Measurements from ENCODE around the gene MAP3K5.
A peak's percentile ranks its signal among the peaks of the same experiment; 100 is the strongest.
"Not testable (repeated sequence)": the region's sequence is repeated elsewhere in the genome, so short reads cannot be mapped to it uniquely, and the experiment has no call there.

Gene MAP3K5

GRCh38 chr6:136771306-136771705 is 21.0 kb downstream of the MAP3K5 start:
- no peak for DNase-seq (ENCODE audit: low read depth)

- no peak for DNase-seq (ENCODE audit: low read depth)
Observed at GRCh38 chr6:136769759-136770158, 22.5 kb downstream of the MAP3K5 start.

- no peak for DNase-seq (ENCODE audit: low read depth)
Observed at GRCh38 chr6:136769124-136769523, 23.2 kb downstream of the MAP3K5 start.

DNA sequence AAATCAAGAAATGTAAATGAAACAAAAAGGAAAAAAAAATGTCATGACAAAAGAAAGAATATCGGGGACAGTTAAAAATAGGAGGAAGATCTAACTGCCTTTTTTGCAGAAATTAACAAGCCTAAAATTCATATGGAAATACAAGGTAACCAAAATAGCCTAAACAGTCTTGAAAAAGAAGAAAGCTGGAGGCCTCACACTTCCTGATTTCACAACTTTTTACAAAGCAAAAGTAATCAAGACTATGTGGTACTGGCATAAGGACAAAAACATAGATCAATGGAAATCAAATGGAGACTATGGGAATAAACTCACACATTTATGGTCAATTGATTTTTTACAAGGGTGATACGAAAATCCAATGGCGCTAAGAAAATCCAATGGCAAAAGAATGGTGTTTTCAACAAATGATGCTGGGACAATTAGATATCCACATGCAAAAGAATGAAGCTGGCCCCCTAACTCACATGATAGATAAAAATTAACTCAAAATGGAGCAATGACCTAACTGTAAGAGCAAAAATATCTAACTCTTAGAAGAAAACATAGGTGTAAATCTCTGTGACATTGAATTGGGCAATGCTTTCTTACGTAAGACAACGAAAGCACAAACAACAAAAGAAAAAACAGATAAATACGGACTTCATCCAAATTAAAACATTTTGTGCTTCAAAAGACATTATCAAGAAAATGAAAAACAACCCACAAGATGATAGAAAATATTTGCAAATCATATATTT is 24.5 kb downstream of the MAP3K5 start:
- DNase-seq (ENCODE audit: low read depth): no peak

DNA sequence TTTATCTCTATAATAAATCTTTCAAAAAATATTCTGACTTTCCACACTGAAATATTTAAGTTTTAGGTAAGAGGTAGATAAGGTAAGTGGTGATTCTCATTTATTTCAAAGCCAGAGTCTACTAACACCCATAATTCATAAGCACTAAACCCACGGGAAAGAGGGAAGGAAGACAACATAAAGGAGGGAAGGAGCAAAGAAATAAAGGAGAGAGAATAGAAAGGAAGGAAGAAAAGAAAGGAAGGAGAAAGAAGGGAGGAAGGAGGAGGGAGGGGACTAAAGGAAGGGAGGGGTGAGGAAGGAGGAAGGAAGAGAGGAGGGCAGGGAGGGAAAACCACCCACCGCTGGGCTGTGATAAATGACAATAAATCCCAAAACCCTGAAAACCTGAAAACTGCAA is 25.2 kb downstream of the MAP3K5 start:
- no peak for DNase-seq (ENCODE audit: low read depth)

GRCh38 chr6:136766274-136766673 is 26.0 kb downstream of the MAP3K5 start:
- no peak for DNase-seq (ENCODE audit: low read depth)

DNA sequence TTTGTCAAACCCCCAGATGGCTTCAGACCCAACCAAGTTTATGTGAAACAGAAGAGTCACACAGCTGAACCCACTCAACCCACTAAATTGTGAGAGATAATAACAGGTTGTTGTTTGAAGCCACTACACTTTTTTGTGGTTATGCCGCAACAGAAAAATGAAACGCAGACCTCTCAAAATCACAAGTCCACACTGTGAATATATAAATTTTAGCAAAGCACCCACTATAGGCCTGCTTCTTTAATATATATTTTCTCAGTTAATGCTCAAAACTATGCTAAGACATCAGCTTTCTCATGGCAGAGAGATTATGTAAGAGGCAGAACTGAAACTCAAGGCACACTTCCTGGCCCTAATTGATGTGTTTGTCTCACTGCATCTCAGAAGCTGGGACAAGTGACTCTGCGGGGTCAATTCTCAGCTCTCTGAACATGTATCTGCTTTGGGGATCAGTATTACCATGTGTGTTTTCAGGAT is 27.7 kb downstream of the MAP3K5 start:
- DNase-seq (ENCODE audit: low read depth): no peak

DNA sequence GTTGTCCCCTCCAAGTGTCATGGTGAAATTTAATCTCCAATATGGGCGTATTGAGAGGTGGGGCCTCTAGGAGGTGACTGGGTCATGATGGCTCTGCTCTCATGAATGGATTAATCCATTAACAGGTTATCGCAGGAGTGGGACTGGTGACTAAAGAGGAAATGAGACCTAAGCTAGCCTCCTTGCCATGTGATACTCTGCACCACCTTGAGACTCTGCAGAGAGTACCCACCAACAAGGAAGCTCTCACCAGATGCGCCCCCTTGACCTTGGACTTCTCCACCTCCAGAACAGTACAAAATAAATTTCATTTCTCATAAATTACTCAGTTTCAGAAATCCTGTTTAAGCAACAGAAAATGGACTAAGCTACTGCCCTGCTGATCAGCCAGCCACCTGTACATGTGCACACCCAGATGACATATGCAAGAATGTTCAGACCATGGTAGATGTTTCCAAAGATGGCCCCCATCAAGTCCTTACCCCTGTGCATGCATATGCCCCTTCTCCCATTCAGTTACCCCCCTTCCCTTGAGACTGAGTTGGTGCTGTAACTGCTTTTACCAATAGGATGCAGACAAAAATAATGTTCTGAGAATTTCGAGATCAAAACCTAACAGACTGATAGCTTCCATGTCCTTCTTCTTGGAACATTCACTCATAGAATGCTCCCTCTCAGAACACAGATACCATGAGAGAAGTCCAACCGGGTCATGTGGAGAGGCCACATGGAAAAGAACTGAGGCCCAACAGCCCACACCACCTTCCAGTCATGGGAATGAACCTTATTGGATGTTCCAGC is 28.4 kb downstream of the MAP3K5 start:
- no peak for DNase-seq (ENCODE audit: low read depth)

DNA sequence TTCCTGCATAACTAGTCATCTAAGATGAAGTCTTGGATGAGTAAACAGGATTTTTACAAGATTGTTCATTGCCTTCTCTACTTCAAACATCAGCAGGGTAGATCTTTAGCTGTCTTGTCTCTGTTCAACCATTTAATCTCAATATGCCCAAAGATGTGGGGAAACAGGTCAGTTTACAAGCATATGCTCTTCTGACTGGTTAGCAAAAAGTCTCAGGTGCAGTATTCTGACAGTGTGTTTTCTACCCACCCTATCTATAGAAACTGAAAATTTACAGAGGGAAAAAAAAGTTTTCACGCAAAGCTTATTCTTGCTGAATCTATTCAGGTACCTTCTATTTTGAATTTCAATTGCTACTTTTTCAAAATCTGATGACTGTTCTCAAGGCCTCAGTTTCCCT is 29.0 kb downstream of the MAP3K5 start:
- no peak for DNase-seq (ENCODE audit: low read depth)

DNA sequence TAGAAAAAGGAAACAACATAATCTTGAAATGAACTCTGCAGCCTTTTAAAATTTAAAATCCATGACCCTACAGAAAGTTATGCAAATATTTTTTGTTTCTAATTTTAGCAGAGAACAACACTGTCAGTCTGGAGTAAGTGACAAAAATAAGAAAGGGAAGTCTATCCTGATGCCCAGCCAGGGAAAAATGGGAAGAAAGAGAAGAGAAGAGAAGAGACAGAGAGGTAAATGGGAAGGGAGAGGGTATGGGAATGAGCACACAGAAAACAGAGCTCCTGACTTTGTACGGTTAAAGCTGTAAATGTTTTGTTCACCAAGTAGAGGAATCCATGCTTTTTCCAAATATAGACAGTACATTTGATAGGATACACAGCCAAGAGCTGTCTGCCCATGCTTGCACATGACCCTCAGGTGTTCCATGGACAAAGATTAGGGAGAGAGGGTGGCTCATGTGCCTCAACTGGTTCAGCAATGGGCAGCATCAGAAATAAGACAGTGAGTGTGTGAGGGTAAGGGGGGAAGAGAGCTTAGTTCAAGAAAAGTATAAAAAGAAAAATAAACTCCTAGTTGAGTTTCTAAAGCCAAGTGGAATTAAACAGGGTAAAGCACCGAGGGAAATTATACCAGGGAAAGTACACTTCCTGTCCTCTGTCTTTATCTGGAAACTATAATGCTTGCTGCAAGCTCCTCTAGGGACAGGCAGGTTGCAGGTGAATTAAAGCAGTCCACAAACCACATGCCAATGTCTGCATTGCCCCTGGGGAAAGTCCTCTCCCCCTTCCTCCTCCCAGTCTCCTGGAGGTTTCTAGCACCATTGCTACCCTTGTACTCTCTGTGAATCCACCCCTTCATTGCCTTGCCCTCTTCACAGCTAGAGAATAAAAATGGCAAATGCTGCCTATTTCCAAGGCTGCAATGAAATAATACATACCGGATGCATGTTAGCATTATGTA is 30.0 kb downstream of the MAP3K5 start:
- no peak for DNase-seq (ENCODE audit: low read depth)

- no peak for DNase-seq (ENCODE audit: low read depth)
Observed at GRCh38 chr6:136761227-136761922, 30.9 kb downstream of the MAP3K5 start.

GRCh38 chr6:136760781-136761180 is 31.5 kb downstream of the MAP3K5 start:
- not testable (repeated sequence) for DNase-seq (ENCODE audit: low read depth)

DNA sequence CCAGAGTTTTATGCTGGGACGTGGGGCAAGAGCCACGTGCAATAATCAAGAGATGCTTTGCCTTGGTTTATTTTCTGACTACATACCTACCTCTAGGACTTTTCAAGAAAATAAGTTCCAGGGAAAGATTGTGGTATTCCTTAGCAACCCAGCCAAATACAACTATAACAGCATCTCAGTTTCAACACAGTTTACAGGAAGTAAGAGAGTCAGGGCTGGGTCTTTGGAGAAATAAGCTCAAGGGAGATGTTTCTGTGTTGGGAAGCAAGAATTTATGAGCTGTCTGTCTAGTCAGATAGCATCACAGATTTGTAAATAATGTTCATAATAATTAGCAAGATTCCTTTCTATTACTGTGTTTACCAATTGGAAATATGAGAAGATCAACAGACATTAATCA is 35.1 kb downstream of the MAP3K5 start:
- DNase-seq (ENCODE audit: low read depth): no peak

DNA sequence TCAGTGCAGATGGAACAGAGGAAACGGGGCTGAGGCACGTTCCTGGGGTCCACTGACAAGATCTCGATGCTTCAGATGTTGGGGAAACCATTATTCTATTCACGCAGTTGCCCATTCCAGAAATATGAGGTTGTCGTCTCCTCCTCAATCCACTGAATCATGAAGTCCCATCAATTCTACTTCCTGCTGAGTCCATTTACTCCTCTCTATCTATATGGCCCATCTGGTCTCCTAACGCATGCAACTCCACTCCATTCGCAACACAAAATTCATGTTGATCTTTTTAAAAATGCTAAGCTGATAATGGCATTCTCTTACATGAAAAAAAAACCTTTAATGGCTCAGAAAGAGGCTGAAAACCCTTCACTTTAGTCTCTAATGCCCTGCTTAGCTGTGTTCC is 37.5 kb downstream of the MAP3K5 start:
- DNase-seq (ENCODE audit: low read depth): no peak

- DNase-seq (ENCODE audit: low read depth): peak; percentile 26
Observed at GRCh38 chr6:136753624-136754023, 38.7 kb downstream of the MAP3K5 start.

DNA sequence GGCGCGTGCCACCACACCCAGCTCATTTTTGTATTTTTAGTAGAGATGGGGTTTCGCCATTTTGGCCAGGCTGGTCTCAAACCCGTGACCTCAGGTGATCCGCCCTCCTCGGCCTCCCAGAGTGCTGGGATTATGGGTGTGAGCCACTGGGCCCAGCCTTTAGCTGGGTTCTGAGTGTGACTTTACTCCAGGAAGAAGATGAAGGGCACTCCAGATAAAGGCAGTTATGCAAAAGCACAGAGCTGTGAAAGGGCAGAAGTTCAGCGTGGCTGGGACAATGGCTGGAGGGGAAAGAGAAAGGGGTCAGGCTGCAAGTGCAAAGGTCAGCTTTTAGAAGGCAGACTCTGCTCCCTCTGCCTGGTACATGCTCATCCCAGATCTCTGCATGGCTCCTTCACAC is 39.7 kb downstream of the MAP3K5 start:
- no peak for DNase-seq (ENCODE audit: low read depth)

GRCh38 chr6:136751991-136752390 is 40.3 kb downstream of the MAP3K5 start:
- no peak for DNase-seq (ENCODE audit: low read depth)

DNA sequence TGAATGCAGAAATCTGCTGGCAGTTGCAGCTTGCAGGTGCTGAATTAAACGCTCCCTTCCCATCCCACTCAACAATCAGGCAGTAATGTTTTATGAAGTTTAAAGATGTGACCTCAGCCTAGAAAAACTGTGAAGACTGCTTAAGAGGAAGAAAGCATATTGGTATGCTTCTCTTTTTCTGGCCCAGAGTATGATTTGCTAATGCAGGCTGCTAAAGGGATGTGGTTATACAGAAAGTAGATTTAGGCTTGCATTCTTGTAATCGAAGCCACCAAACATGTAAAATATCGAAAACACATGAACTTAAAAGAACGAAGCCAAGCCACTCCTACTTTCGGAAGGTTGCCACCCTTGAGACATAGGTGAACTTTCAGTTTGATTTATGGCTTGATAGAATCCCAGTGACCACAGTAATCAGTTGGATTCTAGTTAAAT is 40.7 kb downstream of the MAP3K5 start:
- DNase-seq (ENCODE audit: low read depth): no peak

DNA sequence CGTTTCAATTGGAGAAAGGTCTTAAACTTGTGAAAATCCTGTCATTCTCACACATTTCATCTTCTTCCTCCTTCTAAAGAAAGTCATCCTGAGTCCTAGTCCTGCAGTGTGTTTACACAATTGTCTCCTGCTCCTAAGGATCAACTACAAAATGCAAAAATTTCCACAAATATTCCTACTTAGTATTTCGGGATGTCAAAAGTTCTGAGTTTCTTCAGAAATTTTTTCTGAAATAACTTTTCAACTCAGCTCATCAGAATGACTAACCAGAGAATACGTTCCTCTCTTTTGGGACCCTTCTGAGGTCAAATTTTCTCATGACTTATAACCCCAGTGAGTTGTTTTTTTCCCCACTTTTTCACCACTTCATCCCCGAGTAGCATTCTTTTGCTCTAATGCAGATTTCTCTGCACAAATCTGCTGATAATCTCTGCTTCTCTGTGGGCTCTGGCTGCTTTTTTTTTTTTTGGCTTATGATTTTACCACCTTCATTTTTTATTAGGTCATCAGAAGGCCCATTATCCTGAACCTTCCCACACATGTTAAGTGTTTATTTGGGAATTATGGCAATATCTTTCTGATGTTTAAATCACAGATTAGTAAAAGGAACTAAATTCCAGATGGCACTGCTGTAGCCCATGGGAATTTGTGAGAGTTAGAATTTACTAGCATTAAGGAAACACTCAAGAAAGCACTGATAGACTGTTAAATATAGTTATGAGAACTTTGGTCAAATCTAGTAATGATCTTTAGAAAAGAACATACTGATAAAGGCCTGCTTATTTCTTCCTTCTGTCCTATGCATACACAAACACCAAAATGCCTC is 41.4 kb downstream of the MAP3K5 start:
- DNase-seq (ENCODE audit: low read depth): no peak

GRCh38 chr6:136749359-136749997 is 42.8 kb downstream of the MAP3K5 start:
- DNase-seq (ENCODE audit: low read depth): no peak
